Keratinocyte (primary cell): ENCODE data around the gene HS3ST6. TPM values are rescaled to one million over a fixed set of nuclear protein-coding genes. Genes with fewer than 3 reads are reported as not detected.
A peak's percentile ranks its signal among the peaks of the same experiment; 100 is the strongest.

Source experiments
- DNase-seq: peaks from one replicate; pipeline ENCODE4 v3.0.0-alpha.2; 2011; ENCODE audit warnings: low read depth, missing footprints, low spot score
- FAIRE-seq: peaks from 2 replicates; lab custom pipeline; 2011; peaks lifted over from hg19 to GRCh38; lab: Jason Lieb, UNC
- H2AFZ ChIP-seq: 2 replicates; pipeline ENCODE4 v1.6.0; 2012; ENCODE audit warnings: low read length, control low read depth, inconsistent platforms; ENCODE audit not compliant: control insufficient read depth
- H3K27ac ChIP-seq: 2 replicates; pipeline ENCODE4 v1.5.1; 2011; ENCODE audit warnings: low read length; ENCODE audit not compliant: control insufficient read depth, insufficient read depth
- H3K27me3 ChIP-seq: 3 replicates; pipeline ENCODE4 v1.6.0; 2011; ENCODE audit warnings: low read length; ENCODE audit not compliant: control insufficient read depth, insufficient read depth; ENCODE audit errors: extremely low read depth
- H3K36me3 ChIP-seq, 2 experiments: 2 replicates in 1 of 2; 3 replicates in 1 of 2; pipeline ENCODE4 v1.5.1; 2011; ENCODE audit warnings: low read length in 2 of 2, mild to moderate bottlenecking in 1 of 2; ENCODE audit not compliant: control insufficient read depth in 2 of 2, insufficient read depth in 2 of 2; ENCODE audit errors: extremely low read depth in 1 of 2
- H3K4me1 ChIP-seq: 3 replicates; pipeline ENCODE4 v1.5.1; 2011; ENCODE audit warnings: low read length; ENCODE audit not compliant: control insufficient read depth, insufficient read depth; ENCODE audit errors: extremely low read depth
- H3K4me2 ChIP-seq: 3 replicates; pipeline ENCODE4 v1.6.0; 2011; ENCODE audit warnings: low read depth, low read length; ENCODE audit not compliant: control insufficient read depth, insufficient read depth; ENCODE audit errors: extremely low read depth
- H3K4me3 ChIP-seq, 3 experiments: fragments of 200-600 bp in 1 of 3; sonication (generic) in 1 of 3; 2 replicates in 2 of 3; 3 replicates in 1 of 3; pipeline ENCODE4 v1.5.1; 2011 to 2016; ENCODE audit warnings: low read length in 3 of 3, mild to moderate bottlenecking in 3 of 3, control low read depth in 2 of 3, inconsistent platforms in 1 of 3, low read depth in 1 of 3, mixed read lengths in 1 of 3, mixed run types in 1 of 3, moderate library complexity in 1 of 3; ENCODE audit not compliant: control insufficient read depth in 2 of 3, insufficient read depth in 2 of 3; ENCODE audit errors: extremely low read depth in 1 of 3
- H3K79me2 ChIP-seq: 2 replicates; pipeline ENCODE4 v1.6.0; 2012; ENCODE audit warnings: low read length; ENCODE audit not compliant: control insufficient read depth, insufficient read depth
- H3K9ac ChIP-seq: 3 replicates; pipeline ENCODE4 v1.6.0; 2011; ENCODE audit warnings: low read length; ENCODE audit not compliant: control insufficient read depth, insufficient read depth; ENCODE audit errors: extremely low read depth
- H3K9me1 ChIP-seq: 3 replicates; pipeline ENCODE4 v1.6.0; 2011; ENCODE audit warnings: low read length; ENCODE audit not compliant: control insufficient read depth, insufficient read depth; ENCODE audit errors: extremely low read depth
- H3K9me3 ChIP-seq: 2 replicates; pipeline ENCODE4 v1.5.1; 2012; ENCODE audit warnings: low read depth, low read length; ENCODE audit not compliant: control insufficient read depth
- H4K20me1 ChIP-seq: 3 replicates; pipeline ENCODE4 v1.6.0; 2011; ENCODE audit warnings: low read length; ENCODE audit not compliant: control insufficient read depth, insufficient read depth; ENCODE audit errors: extremely low read depth
- CTCF ChIP-seq, 3 experiments: IDR thresholded peaks in 1 of 3; conservative IDR thresholded peaks in 1 of 3; optimal IDR thresholded peaks in 1 of 3; 2 replicates in 2 of 3; 3 replicates in 1 of 3; pipeline versions ENCODE3 to v1.5.1; 2011; ENCODE audit warnings: low read length in 3 of 3, mild to moderate bottlenecking in 3 of 3, moderate library complexity in 2 of 3, control low read depth in 1 of 3, inconsistent platforms in 1 of 3; ENCODE audit not compliant: insufficient read depth in 2 of 3; ENCODE audit errors: extremely low read depth in 1 of 3
- EZH2 ChIP-seq: IDR thresholded peaks from one replicate; pipeline ENCODE4 v1.6.1; 2012; ENCODE audit warnings: inconsistent platforms, mild to moderate bottlenecking, low read length, moderate library complexity
- dilution Hi-C: fragments of 300-500 bp; cut with MboI; formaldehyde crosslinking; loops from one replicate; pipeline ENCODE4 v1.7.0; 2020; ENCODE audit warnings: low sequenced_read_pairs; ENCODE audit not compliant: extremely low pct_ligation_motif_present
- polyA plus RNA-seq, 5 experiments: library from polyadenylated mRNA; depleted of rRNA in 3 of 5; stranded (reverse) in 3 of 5; stranded (forward) in 1 of 5; unstranded in 1 of 5; fragments of >200 nt; gene quantifications; 1 replicate in 1 of 5; 2 replicates in 3 of 5; 3 replicates in 1 of 5; pipeline versions ENCODE4 v1.2.1 to v1.2.3, GENCODE V29; 2011 to 2012; ENCODE audit warnings: missing spikeins in 2 of 5, low read depth in 1 of 5, low replicate concordance in 1 of 5

HS3ST6 gene
- polyA plus RNA-seq, 1 donor (not counting 4 experiments of a cell fraction or from before 2014, with no cell fraction given), result not detected

- H3K9ac ChIP-seq, result peak overlapping the region; percentile 15
- H3K36me3 ChIP-seq, result no peaks in the 10 kb centered on the region
- no peak overlapping the region for H3K27ac ChIP-seq
- TF ChIP-seq EZH2 (no peak), CTCF (optimal IDR thresholded peaks at IDR 0.05 in 1 of 3, IDR thresholded peaks at IDR 0.05 in 1 of 3, conservative IDR thresholded peaks at IDR 0.05 in 1 of 3; ENCODE audit: extremely low read depth in 1 of 3, insufficient read depth in 2 of 3, low read length in 3 of 3) (peak; percentile 68 to 99 (median 77))
- no peaks in the 10 kb centered on the region for H4K20me1 ChIP-seq
- no peaks in the 10 kb centered on the region for H3K79me2 ChIP-seq
- no peaks in the 10 kb centered on the region for H3K9me3 ChIP-seq
- H3K27me3 ChIP-seq, result no peaks in the 10 kb centered on the region
- peak overlapping the region; percentile 69 for H2AFZ ChIP-seq
- DNase-seq, result no peak
- peak overlapping the region; percentile 54 for H3K4me2 ChIP-seq
- H3K4me1 ChIP-seq, result peaks cover 5% of the 10 kb centered on the region
- dilution Hi-C loops, result no loop called here
- H3K4me3 ChIP-seq, result peak overlapping the region; percentile 35 to 53 (median 38)
- FAIRE-seq, result no peak
- H3K9me1 ChIP-seq, result no peaks in the 10 kb centered on the region
Measured at GRCh38 chr16:1929578-1930337, 11.5 kb upstream of the HS3ST6 start.

GRCh38 chr16:1929105-1929504, 10.9 kb upstream of the HS3ST6 start:
- FAIRE-seq, result no peak
- H3K4me3 ChIP-seq, result peak overlapping the region in 2 of 3 experiments; percentile 35 to 53
- H3K9me1 ChIP-seq, result no peaks in the 10 kb centered on the region
- H3K36me3 ChIP-seq, result no peaks in the 10 kb centered on the region
- dilution Hi-C loops, result no loop called here
- peak overlapping the region; percentile 54 for H3K4me2 ChIP-seq
- H3K4me1 ChIP-seq, result peaks cover 5% of the 10 kb centered on the region
- H4K20me1 ChIP-seq, result no peaks in the 10 kb centered on the region
- H3K79me2 ChIP-seq, result no peaks in the 10 kb centered on the region
- H3K27me3 ChIP-seq, result peaks cover 3% of the 10 kb centered on the region
- no peak overlapping the region for H3K27ac ChIP-seq
- H2AFZ ChIP-seq, result peak overlapping the region; percentile 69
- TF ChIP-seq CTCF (optimal IDR thresholded peaks at IDR 0.05 in 1 of 3, IDR thresholded peaks at IDR 0.05 in 1 of 3, conservative IDR thresholded peaks at IDR 0.05 in 1 of 3; ENCODE audit: extremely low read depth in 1 of 3, insufficient read depth in 2 of 3, low read length in 3 of 3) (no peak), EZH2 (no peak)
- no peak for DNase-seq
- no peaks in the 10 kb centered on the region for H3K9me3 ChIP-seq
- H3K9ac ChIP-seq, result peak overlapping the region; percentile 15
